Ishikawa (cell line): ENCODE results near the gene AGTRAP.

Experiments used
- CEBPB ChIP-seq: IDR thresholded peaks from 2 replicates; pipeline ENCODE4 v1.6.1; 2012
- CREB1 ChIP-seq: IDR thresholded peaks from 2 replicates; pipeline ENCODE4 v1.6.1; 2012; ENCODE audit warnings: low read depth
- NFIC ChIP-seq: IDR thresholded peaks from 2 replicates; pipeline ENCODE4 v1.6.1; 2012
- TAF1 ChIP-seq: IDR thresholded peaks from 2 replicates; pipeline ENCODE4 v1.6.1; 2012; ENCODE audit warnings: low read depth, mild to moderate bottlenecking
- TCF12 ChIP-seq: IDR thresholded peaks from 2 replicates; pipeline ENCODE4 v1.6.1; 2012; ENCODE audit warnings: low read depth
- USF1 ChIP-seq: IDR thresholded peaks from 2 replicates; pipeline ENCODE4 v1.6.1; 2012
- YY1 ChIP-seq: IDR thresholded peaks from 2 replicates; pipeline ENCODE4 v1.6.1; 2012; ENCODE audit warnings: low read depth

- TF ChIP-seq TCF12 (no peak), YY1 (no peak), TAF1 (no peak), CEBPB (no peak), CREB1 (no peak), USF1 (no peak), NFIC (no peak)
Measured at GRCh38 chr1:11765661-11766428, 29.9 kb downstream of the AGTRAP start.
